ENCODE results near the gene UQCRH. TPM values are rescaled to one million over a fixed set of nuclear protein-coding genes. Genes with fewer than 3 reads are reported as not detected.

UQCRH gene
- total and polyA plus RNA-seq, 2 of the 8 experiments (the other 6 are each of a cell fraction or from before 2014, with no cell fraction given), result 626 to 1,112 TPM

Other genes starting within 250 kb of the UQCRH start
- 13.5 and 13.6 TPM in 2 replicates for gene PIK3R3, start 171.1 kb upstream of the UQCRH start, total RNA-seq (2021; fragmentation: NEBNext Ultra II Directional; extraction: Animal tissue kit (Norgen Biotek cat#: 25700))
- gene PIK3R3, start 171.1 kb upstream of the UQCRH start, polyA plus RNA-seq (2011; rRNA removed), result 3.2 and 5.3 TPM in 2 replicates
- not detected in 2 replicates for gene TSPAN1, start 128.6 kb upstream of the UQCRH start, total RNA-seq (2021; fragmentation: NEBNext Ultra II Directional; extraction: Animal tissue kit (Norgen Biotek cat#: 25700))
- 0.05 and 0.14 TPM in 2 replicates for gene TSPAN1, start 128.6 kb upstream of the UQCRH start, polyA plus RNA-seq (2011; rRNA removed)
- not detected in 2 replicates for gene P3R3URF, start 127.2 kb upstream of the UQCRH start, total RNA-seq (2021; fragmentation: NEBNext Ultra II Directional; extraction: Animal tissue kit (Norgen Biotek cat#: 25700))
- not detected in 2 replicates for gene P3R3URF, start 127.2 kb upstream of the UQCRH start, polyA plus RNA-seq (2011; rRNA removed)
- gene POMGNT1, start 105.3 kb upstream of the UQCRH start, total RNA-seq (2021; fragmentation: NEBNext Ultra II Directional; extraction: Animal tissue kit (Norgen Biotek cat#: 25700)), result 37.6 and 40.3 TPM in 2 replicates
- 28.0 and 32.2 TPM in 2 replicates for gene POMGNT1, start 105.3 kb upstream of the UQCRH start, polyA plus RNA-seq (2011; rRNA removed)
- gene LURAP1, start 100.4 kb upstream of the UQCRH start, total RNA-seq (2021; fragmentation: NEBNext Ultra II Directional; extraction: Animal tissue kit (Norgen Biotek cat#: 25700)), result 3.5 and 5.1 TPM in 2 replicates
- 4.9 and 6.4 TPM in 2 replicates for gene LURAP1, start 100.4 kb upstream of the UQCRH start, polyA plus RNA-seq (2011; rRNA removed)
- gene RAD54L, start 55.9 kb upstream of the UQCRH start, total RNA-seq (2021; fragmentation: NEBNext Ultra II Directional; extraction: Animal tissue kit (Norgen Biotek cat#: 25700)), result 47.9 and 50.3 TPM in 2 replicates
- 42.4 and 43.5 TPM in 2 replicates for gene RAD54L, start 55.9 kb upstream of the UQCRH start, polyA plus RNA-seq (2011; rRNA removed)
- gene LRRC41, start 82 bp upstream of the UQCRH start, total RNA-seq (2021; fragmentation: NEBNext Ultra II Directional; extraction: Animal tissue kit (Norgen Biotek cat#: 25700)), result 36.8 and 37.2 TPM in 2 replicates
- 51.2 and 57.3 TPM in 2 replicates for gene LRRC41, start 82 bp upstream of the UQCRH start, polyA plus RNA-seq (2011; rRNA removed)
- 13.7 and 15.7 TPM in 2 replicates for gene NSUN4, start 37.1 kb downstream of the UQCRH start, total RNA-seq (2021; fragmentation: NEBNext Ultra II Directional; extraction: Animal tissue kit (Norgen Biotek cat#: 25700))
- gene NSUN4, start 37.1 kb downstream of the UQCRH start, polyA plus RNA-seq (2011; rRNA removed), result 9.7 and 12.2 TPM in 2 replicates
- 43.5 and 47.3 TPM in 2 replicates for gene FAAH, start 90.6 kb downstream of the UQCRH start, total RNA-seq (2021; fragmentation: NEBNext Ultra II Directional; extraction: Animal tissue kit (Norgen Biotek cat#: 25700))
- gene FAAH, start 90.6 kb downstream of the UQCRH start, polyA plus RNA-seq (2011; rRNA removed), result 41.2 and 67.2 TPM in 2 replicates
- 0.30 TPM in 1 of 2 replicates, not detected in the other for gene DMBX1, start 186.1 kb downstream of the UQCRH start, total RNA-seq (2021; fragmentation: NEBNext Ultra II Directional; extraction: Animal tissue kit (Norgen Biotek cat#: 25700))
- 0.23 and 0.36 TPM in 2 replicates for gene DMBX1, start 186.1 kb downstream of the UQCRH start, polyA plus RNA-seq (2011; rRNA removed)
- gene KNCN, start 247.9 kb downstream of the UQCRH start, total RNA-seq (2021; fragmentation: NEBNext Ultra II Directional; extraction: Animal tissue kit (Norgen Biotek cat#: 25700)), result not detected in 2 replicates
- gene KNCN, start 247.9 kb downstream of the UQCRH start, polyA plus RNA-seq (2011; rRNA removed), result not detected in 2 replicates